Measurements from ENCODE around the gene GID8. TPM values are rescaled to one million over a fixed set of nuclear protein-coding genes. Genes with fewer than 3 reads are reported as not detected.

The GID8 gene
- total RNA-seq, 1 donor from 2014 or later: 55.8 TPM

GRCh38 chr20:62978561-62978943, 40.6 kb downstream of the GID8 start:
- H3K27me3 Mint-ChIP-seq: peaks cover 81% of the 10 kb centered on the region
- no peak for DNase-seq (ENCODE audit: extremely low spot score, unreplicated experiment)
- H3K36me3 Mint-ChIP-seq: no peaks in the 10 kb centered on the region
- no peak overlapping the region for H3K27ac Mint-ChIP-seq
- peaks cover 3% of the 10 kb centered on the region for H3K4me1 Mint-ChIP-seq (ENCODE audit: unreplicated experiment)
- TF ChIP-seq CTCF (conservative IDR thresholded peaks at IDR 0.05): no peak
- no peaks in the 10 kb centered on the region for H3K9me3 Mint-ChIP-seq
- no peak overlapping the region for H3K4me3 Mint-ChIP-seq

GRCh38 chr20:62979310-62979709, 41.4 kb downstream of the GID8 start:
- Mint-ChIP-seq H3K9me3 (no peaks in the 10 kb centered on the region), H3K4me3 (no peak overlapping the region), H3K36me3 (no peaks in the 10 kb centered on the region), H3K27ac (no peak overlapping the region), H3K27me3 (peaks cover 81% of the 10 kb centered on the region), H3K4me1 (ENCODE audit: unreplicated experiment) (peaks cover 3% of the 10 kb centered on the region)
- no peak for TF ChIP-seq CTCF (conservative IDR thresholded peaks at IDR 0.05)
- no peak for DNase-seq (ENCODE audit: extremely low spot score, unreplicated experiment)

GRCh38 chr20:62979876-62980373, 42.0 kb downstream of the GID8 start:
- Mint-ChIP-seq H3K9me3 (no peaks in the 10 kb centered on the region), H3K27me3 (peaks cover 81% of the 10 kb centered on the region), H3K4me1 (ENCODE audit: unreplicated experiment) (peaks cover 3% of the 10 kb centered on the region), H3K36me3 (no peaks in the 10 kb centered on the region), H3K4me3 (no peak overlapping the region), H3K27ac (no peak overlapping the region)
- DNase-seq (ENCODE audit: extremely low spot score, unreplicated experiment): no peak
- TF ChIP-seq CTCF (conservative IDR thresholded peaks at IDR 0.05): no peak

GRCh38 chr20:62980380-62980960, 42.5 kb downstream of the GID8 start:
- H3K4me3 Mint-ChIP-seq: no peak overlapping the region
- peaks cover 79% of the 10 kb centered on the region for H3K27me3 Mint-ChIP-seq
- no peak overlapping the region for H3K27ac Mint-ChIP-seq
- TF ChIP-seq CTCF (conservative IDR thresholded peaks at IDR 0.05): no peak
- H3K9me3 Mint-ChIP-seq: no peaks in the 10 kb centered on the region
- peaks cover 3% of the 10 kb centered on the region for H3K4me1 Mint-ChIP-seq (ENCODE audit: unreplicated experiment)
- DNase-seq (ENCODE audit: extremely low spot score, unreplicated experiment): no peak
- no peaks in the 10 kb centered on the region for H3K36me3 Mint-ChIP-seq

- peak; percentile 36 for TF ChIP-seq CTCF (conservative IDR thresholded peaks at IDR 0.05)
These were observed 43.0 kb downstream of the GID8 start for GRCh38 chr20:62980970-62981369.

More at GRCh38 chr20:62980970-62981369, 43.0 kb downstream of the GID8 start:
- H3K9me3 Mint-ChIP-seq: no peaks in the 10 kb centered on the region
- no peak overlapping the region for H3K4me3 Mint-ChIP-seq
- H3K27me3 Mint-ChIP-seq: peaks cover 75% of the 10 kb centered on the region
- no peak for DNase-seq (ENCODE audit: extremely low spot score, unreplicated experiment)
- H3K36me3 Mint-ChIP-seq: no peaks in the 10 kb centered on the region
- no peak overlapping the region for H3K27ac Mint-ChIP-seq
- H3K4me1 Mint-ChIP-seq (ENCODE audit: unreplicated experiment): peaks cover 3% of the 10 kb centered on the region
